ENCODE data around the gene CES4A.

Gene CES4A

DNA sequence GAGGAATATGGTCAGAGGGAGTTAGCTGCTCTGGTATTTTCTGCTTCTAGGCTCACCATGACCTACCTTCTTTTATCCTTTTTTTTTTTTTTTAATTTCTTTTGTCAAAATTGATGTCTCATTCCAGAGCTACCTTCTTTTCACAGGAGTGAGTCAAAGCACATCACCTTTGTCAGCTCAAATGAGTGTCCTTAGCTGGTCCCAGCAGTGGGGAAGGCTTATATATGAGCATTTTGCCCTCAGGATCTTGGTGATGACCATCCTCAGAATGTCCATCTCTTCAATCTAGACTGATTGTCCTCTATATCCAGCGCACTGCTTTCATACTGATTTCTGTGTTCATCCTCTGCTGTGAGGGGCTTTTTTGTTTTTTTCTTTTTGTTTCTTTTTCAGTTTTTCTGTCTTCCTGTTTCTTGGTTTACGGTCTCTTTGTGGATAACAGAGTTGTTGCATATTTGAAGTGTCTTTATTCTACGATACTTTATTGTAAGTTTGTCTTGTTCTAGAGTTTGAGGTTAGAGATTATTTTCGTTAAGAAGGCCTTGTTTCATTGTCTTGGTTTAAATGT, 65.5 kb downstream of the CES4A start:
- no peak for DNase-seq (ENCODE audit: low spot score)

DNA sequence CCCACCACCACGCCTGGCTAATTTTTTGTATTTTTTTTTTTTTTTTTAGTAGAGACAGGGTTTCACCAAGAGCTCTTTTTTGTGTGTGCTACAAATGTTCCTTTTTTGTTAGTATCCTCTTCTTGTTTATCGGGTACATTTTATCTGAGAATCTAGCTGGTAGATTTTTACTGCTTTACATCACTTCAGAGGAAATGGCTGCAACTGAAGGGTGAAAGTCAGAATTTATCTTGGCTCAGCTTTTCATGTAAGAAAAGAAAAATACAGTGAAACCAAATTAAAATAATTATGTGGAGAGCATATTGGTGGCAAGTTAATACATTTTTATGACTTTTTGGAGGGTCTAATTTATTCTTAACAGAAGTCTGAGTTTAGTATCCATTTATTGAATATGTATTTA, 66.5 kb downstream of the CES4A start:
- no peak for DNase-seq (ENCODE audit: low spot score)

DNA sequence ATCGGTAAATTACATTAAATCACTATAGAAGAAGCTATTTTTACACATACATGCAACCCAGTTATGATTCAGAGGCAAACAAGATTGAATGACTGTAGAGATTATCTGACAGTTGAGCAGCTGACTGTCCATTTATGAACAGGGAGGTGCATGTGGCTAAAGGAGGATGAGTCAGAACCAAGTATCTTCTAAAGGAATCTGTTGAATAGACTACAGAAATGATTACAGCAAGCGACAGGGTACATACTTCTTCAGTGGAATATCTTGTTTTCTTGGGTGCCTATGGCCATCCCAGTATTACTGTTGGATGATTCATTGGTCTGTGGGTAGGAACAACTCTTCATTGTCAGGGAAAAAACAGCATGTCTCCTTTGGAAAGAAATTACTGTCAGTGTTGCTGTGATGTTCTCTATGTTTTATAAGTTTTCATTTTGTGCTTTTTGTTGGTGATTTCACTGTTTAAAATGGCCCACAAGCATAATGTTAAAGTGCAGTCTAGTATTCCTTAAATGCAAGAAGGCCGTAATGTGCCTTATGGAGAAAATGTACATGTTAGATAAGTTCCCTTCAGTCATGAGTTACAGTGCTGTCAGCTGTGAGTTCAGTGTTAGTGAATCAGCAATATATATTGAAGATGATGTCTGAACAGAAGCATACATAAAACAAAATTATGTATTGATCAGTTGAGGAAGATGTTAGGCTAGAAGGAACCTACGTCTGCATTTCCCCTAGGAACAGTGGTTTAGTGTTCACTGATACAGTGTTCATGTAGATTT, 67.5 kb downstream of the CES4A start:
- no peak for DNase-seq (ENCODE audit: low spot score)
